ENCODE data around the gene ZC3H10.

Gene ZC3H10

DNA sequence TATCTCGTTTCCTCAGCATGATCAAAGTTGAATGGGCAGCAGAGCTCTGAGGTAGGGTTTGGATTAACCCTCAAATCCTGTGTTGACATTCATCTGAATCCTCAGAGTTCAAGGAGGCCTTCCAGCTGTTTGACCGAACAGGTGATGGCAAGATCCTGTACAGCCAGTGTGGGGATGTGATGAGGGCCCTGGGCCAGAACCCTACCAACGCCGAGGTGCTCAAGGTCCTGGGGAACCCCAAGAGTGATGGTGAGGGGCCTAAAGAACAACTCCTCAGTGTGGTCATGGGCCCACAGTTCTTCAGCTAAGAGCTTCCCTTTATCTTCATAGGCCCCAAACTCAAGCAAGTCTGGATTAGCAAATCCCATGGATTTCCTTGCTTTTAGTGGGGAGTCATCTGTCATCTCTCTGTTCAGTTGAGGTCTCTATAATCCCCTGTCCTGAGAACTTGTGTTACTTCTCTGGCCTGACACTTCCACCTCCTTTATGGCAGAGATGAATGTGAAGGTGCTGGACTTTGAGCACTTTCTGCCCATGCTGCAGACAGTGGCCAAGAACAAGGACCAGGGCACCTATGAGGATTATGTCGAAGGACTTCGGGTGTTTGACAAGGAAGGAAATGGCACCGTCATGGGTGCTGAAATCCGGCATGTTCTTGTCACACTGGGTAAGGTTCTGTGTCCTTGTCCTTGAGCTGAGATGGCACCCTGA is 41.6 kb downstream of the ZC3H10 start:
- H3K9me3 ChIP-seq (ENCODE audit: control insufficient read depth, low read length) = no peaks in the 10 kb centered on the region
- H3K4me3 ChIP-seq (ENCODE audit: insufficient read depth, low read depth, low read length, poor library complexity, severe bottlenecking) = peak overlapping the region; percentile 87
- H3K27me3 ChIP-seq (replicated peaks; ENCODE audit: control insufficient read depth, insufficient read depth, low read length, poor library complexity, severe bottlenecking) = no peaks in the 10 kb centered on the region
- peaks cover 33% of the 10 kb centered on the region for H3K4me1 ChIP-seq (ENCODE audit: control insufficient read depth, insufficient read depth, low read length, poor library complexity, severe bottlenecking)
- H3K27ac ChIP-seq (ENCODE audit: insufficient read depth, low read length, poor library complexity, severe bottlenecking) = peak overlapping the region; percentile 95
- H3K36me3 ChIP-seq (ENCODE audit: control insufficient read depth, insufficient read depth, low read length) = peaks cover 37% of the 10 kb centered on the region
- no peak for DNase-seq

DNA sequence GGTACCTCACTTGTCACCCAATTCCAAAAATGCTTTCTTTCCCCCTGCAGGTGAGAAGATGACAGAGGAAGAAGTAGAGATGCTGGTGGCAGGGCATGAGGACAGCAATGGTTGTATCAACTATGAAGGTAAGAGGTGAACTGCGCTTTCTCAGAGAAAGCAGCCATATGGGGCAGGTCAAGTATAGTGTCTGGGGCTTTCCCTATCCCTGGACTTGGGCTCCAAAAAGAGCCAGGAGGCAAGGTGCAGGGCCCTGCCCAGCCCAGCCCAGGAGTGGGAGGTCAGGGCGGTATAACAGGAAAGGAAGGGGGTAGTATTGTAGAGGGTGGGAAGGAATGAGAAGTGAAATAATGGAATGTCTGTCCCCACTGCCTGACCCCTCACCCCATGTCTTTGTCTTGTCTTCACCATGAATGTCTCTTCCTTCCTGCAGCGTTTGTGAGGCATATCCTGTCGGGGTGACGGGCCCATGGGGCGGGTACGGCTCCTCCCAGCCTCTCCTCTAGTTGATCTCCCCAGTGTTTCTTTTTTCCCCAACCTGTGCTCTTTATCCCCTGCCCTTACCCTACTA is 42.2 kb downstream of the ZC3H10 start:
- peak; percentile 43 to 54 (median 52) for DNase-seq
- peaks cover 33% of the 10 kb centered on the region for H3K4me1 ChIP-seq (ENCODE audit: control insufficient read depth, insufficient read depth, low read length, poor library complexity, severe bottlenecking)
- no peaks in the 10 kb centered on the region for H3K27me3 ChIP-seq (replicated peaks; ENCODE audit: control insufficient read depth, insufficient read depth, low read length, poor library complexity, severe bottlenecking)
- H3K4me3 ChIP-seq (ENCODE audit: insufficient read depth, low read depth, low read length, poor library complexity, severe bottlenecking) = peak overlapping the region; percentile 87
- peaks cover 43% of the 10 kb centered on the region for H3K36me3 ChIP-seq (ENCODE audit: control insufficient read depth, insufficient read depth, low read length)
- H3K27ac ChIP-seq (ENCODE audit: insufficient read depth, low read length, poor library complexity, severe bottlenecking) = peak overlapping the region; percentile 95
- H3K9me3 ChIP-seq (ENCODE audit: control insufficient read depth, low read length) = no peaks in the 10 kb centered on the region

DNA sequence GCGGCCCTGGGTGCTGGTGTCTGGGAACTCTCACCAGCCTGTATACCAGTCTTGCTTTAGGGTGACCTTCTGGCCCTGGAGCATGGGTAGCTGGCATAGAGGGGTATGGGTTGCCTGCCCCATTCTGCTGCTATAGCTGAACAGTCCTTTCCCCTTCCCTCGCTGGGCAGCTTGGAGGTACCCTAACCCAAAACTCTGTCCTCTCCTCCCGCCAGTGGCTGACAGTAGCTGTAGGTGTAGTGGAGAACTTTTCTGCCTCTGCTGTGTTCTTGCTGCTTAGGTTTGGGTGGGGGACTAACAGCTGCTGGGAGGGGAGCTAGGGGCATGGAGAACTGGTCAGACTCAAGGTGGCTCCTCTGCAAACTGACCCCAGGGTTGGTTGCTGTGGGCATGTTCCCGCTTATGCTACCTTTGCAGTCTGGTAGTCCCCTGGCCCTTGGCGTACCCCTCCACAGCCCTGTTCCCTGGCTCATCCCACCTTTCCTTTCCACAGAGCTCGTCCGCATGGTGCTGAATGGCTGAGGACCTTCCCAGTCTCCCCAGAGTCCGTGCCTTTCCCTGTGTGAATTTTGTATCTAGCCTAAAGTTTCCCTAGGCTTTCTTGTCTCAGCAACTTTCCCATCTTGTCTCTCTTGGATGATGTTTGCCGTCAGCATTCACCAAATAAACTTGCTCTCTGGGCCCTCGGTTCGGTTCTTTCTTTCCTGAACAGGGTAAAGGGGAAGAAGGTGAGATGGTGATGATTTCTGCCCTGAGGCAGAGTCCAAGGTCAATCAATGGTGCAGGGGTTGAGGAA is 43.0 kb downstream of the ZC3H10 start:
- no peak for DNase-seq
- peaks cover 52% of the 10 kb centered on the region for H3K36me3 ChIP-seq (ENCODE audit: control insufficient read depth, insufficient read depth, low read length)
- H3K27ac ChIP-seq (ENCODE audit: insufficient read depth, low read length, poor library complexity, severe bottlenecking) = peak overlapping the region; percentile 95
- peaks cover 33% of the 10 kb centered on the region for H3K4me1 ChIP-seq (ENCODE audit: control insufficient read depth, insufficient read depth, low read length, poor library complexity, severe bottlenecking)
- no peaks in the 10 kb centered on the region for H3K27me3 ChIP-seq (replicated peaks; ENCODE audit: control insufficient read depth, insufficient read depth, low read length, poor library complexity, severe bottlenecking)
- H3K9me3 ChIP-seq (ENCODE audit: control insufficient read depth, low read length) = no peaks in the 10 kb centered on the region
- H3K4me3 ChIP-seq (ENCODE audit: insufficient read depth, low read depth, low read length, poor library complexity, severe bottlenecking) = peak overlapping the region; percentile 87

DNA sequence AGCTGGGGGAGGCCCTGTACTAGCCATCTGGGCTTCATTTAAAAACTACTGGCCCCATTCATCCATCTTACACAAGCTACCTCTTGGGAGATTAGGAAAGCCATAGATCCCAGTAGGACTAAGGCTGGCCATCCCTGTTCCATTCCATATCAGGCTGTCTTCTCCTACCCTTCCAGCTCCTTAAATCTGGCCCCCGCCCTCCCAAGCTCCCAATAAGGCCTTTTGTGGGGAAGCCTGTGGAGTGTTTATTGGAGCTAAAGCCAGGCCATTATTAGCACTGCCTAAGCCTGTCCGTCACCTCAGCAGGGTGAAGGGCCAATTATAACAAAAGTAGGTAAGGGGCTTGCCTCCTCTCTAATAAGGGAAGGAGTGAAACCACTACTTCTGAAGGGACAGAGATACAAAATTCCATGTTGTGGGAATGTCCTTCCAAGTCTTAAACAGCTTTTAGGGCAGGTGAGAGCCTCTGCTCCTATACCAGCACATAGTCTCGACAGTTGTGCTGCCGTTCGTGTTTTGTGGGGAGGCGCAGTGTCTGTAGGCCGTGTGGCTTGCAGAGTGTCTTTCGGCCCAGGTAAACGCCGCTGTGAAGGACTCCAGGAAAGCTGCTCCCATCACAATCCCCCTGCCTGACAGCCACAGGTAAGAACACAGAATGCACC is 43.8 kb downstream of the ZC3H10 start:
- no peak for DNase-seq
- H3K27ac ChIP-seq (ENCODE audit: insufficient read depth, low read length, poor library complexity, severe bottlenecking) = peak overlapping the region; percentile 95
- no peak overlapping the region for H3K4me3 ChIP-seq (ENCODE audit: insufficient read depth, low read depth, low read length, poor library complexity, severe bottlenecking)
- H3K4me1 ChIP-seq (ENCODE audit: control insufficient read depth, insufficient read depth, low read length, poor library complexity, severe bottlenecking) = peaks cover 33% of the 10 kb centered on the region
- H3K9me3 ChIP-seq (ENCODE audit: control insufficient read depth, low read length) = no peaks in the 10 kb centered on the region
- H3K27me3 ChIP-seq (replicated peaks; ENCODE audit: control insufficient read depth, insufficient read depth, low read length, poor library complexity, severe bottlenecking) = no peaks in the 10 kb centered on the region
- H3K36me3 ChIP-seq (ENCODE audit: control insufficient read depth, insufficient read depth, low read length) = peaks cover 55% of the 10 kb centered on the region

DNA sequence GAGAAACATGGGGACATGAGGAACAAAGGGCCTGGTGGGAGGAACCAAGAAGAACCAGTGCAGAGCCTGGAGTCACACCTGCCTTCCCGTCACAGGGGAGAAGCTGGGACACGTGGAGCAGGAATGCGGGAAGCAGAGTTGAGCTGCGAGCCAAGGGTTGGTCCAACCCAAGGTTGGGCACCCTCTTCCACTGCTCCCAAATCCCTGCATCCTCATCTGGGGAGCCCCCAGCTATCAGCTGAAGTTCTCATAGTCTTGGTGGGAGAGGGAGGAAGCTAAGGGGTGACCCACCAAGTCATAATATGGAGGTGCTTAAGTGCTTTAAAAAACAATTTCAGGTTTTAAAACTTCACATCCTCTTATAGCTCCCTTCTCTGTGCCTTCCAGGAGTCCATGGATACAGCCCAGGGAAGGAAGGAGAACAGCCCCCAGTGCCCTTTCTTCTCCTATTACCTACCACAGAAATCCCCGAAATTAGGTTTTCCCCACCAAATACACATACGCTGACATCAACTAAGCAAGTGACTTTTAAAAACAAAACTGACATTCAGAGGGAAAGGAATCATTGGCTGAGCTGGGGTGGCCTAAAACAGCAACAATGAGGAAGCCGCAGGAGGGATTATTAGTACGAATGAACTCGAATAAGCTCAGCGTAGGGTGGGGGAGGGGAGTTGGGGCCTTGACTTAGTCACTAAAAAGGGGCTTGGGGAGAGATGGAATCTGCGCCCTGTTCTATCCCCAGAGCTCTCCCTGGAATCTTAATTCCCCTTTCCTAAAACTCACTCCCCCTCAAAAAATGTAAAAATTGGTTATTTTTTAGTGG is 44.6 kb downstream of the ZC3H10 start:
- Histone ChIP-seq H3K27ac (ENCODE audit: insufficient read depth, low read length, poor library complexity, severe bottlenecking) (no peak overlapping the region), H3K27me3 (replicated peaks; ENCODE audit: control insufficient read depth, insufficient read depth, low read length, poor library complexity, severe bottlenecking) (no peaks in the 10 kb centered on the region), H3K4me1 (ENCODE audit: control insufficient read depth, insufficient read depth, low read length, poor library complexity, severe bottlenecking) (peaks cover 26% of the 10 kb centered on the region), H3K4me3 (ENCODE audit: insufficient read depth, low read depth, low read length, poor library complexity, severe bottlenecking) (no peak overlapping the region), H3K9me3 (ENCODE audit: control insufficient read depth, low read length) (no peaks in the 10 kb centered on the region), H3K36me3 (ENCODE audit: control insufficient read depth, insufficient read depth, low read length) (peaks cover 59% of the 10 kb centered on the region)
- DNase-seq = no peak

DNA sequence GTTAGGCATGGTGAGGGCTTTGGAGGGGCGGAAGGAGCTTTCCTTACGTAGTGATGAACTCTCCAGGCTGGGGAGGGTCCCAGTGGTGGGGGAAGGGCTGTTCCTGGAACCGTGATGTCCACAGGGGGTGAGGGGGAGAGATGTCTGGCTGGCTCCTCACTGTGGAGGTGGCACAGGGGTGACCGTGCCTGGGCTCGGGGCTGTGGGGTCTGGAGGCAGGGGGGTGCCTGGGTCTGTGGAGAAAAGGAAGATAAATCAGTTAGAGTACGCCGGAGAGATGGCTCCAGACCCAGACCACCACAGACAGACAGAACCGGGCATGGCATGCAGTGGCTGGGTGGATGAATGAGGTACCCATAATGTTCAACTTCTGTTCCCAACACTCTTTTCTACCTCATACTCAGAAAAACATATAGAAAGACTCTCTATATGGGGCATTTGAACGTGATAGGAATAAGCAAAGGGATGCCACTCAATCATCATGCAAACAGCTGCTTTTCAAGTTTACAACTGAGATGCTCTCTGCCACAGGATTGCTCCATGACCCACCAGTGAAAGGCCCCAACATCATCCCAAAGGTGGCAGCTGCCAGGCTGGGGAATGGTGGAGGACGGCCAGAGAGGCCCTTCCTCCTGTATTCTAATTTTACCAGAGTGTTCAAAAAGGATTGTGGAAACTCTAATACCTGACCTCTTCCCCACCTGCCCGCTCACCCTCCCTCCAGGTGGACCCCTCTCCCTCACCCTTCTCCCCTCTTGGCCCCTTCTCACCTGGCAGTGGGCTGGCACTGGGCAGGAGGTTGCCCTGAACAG is 45.7 kb downstream of the ZC3H10 start:
- no peaks in the 10 kb centered on the region for H3K9me3 ChIP-seq (ENCODE audit: control insufficient read depth, low read length)
- H3K27ac ChIP-seq (ENCODE audit: insufficient read depth, low read length, poor library complexity, severe bottlenecking) = no peak overlapping the region
- H3K4me3 ChIP-seq (ENCODE audit: insufficient read depth, low read depth, low read length, poor library complexity, severe bottlenecking) = no peak overlapping the region
- H3K27me3 ChIP-seq (replicated peaks; ENCODE audit: control insufficient read depth, insufficient read depth, low read length, poor library complexity, severe bottlenecking) = no peaks in the 10 kb centered on the region
- peaks cover 66% of the 10 kb centered on the region for H3K36me3 ChIP-seq (ENCODE audit: control insufficient read depth, insufficient read depth, low read length)
- no peak for DNase-seq
- peaks cover 26% of the 10 kb centered on the region for H3K4me1 ChIP-seq (ENCODE audit: control insufficient read depth, insufficient read depth, low read length, poor library complexity, severe bottlenecking)

DNA sequence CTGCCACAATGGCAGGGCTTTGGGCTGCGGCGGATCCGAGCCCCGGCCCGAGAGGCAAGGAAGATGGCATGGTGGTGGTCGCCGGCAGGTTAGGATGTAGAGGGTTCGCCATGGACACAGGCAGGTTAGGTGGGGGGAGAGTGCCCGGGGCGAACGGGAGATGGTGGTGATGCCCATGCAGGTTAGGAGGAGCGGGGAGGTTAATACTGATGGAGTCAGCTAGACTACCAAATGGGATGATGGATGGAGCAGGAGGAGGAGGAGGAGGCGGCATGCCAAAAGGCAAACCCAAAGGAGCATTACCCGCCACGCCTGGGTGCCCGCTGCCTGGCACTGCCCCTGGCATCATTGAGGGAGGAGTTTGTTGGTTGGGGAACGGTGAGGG is 46.3 kb downstream of the ZC3H10 start:
- Histone ChIP-seq H3K36me3 (ENCODE audit: control insufficient read depth, insufficient read depth, low read length) (peaks cover 66% of the 10 kb centered on the region), H3K4me1 (ENCODE audit: control insufficient read depth, insufficient read depth, low read length, poor library complexity, severe bottlenecking) (peaks cover 22% of the 10 kb centered on the region), H3K9me3 (ENCODE audit: control insufficient read depth, low read length) (no peaks in the 10 kb centered on the region), H3K4me3 (ENCODE audit: insufficient read depth, low read depth, low read length, poor library complexity, severe bottlenecking) (no peak overlapping the region), H3K27ac (ENCODE audit: insufficient read depth, low read length, poor library complexity, severe bottlenecking) (no peak overlapping the region), H3K27me3 (replicated peaks; ENCODE audit: control insufficient read depth, insufficient read depth, low read length, poor library complexity, severe bottlenecking) (no peaks in the 10 kb centered on the region)
- no peak for DNase-seq

DNA sequence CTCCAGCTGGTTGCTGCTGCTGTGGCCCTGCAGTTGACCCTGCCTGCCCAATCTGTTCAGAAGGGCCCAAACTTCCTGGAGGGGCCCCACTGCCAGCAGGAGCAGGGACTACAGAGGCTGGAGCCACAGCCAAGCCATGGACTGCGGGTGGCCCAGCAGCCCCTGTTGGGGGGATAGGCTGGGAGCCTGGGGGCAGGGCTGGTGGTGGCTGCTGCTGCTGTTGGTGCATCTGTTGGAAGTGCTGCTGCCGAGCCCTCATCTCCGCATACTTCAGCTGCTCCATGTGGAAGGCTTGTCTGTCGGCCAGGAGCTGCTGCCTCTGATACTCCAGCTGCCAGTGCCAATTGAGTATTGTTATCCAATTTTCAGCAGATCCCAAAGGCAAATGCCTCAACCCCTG is 47.3 kb downstream of the ZC3H10 start:
- H3K27ac ChIP-seq (ENCODE audit: insufficient read depth, low read length, poor library complexity, severe bottlenecking) = no peak overlapping the region
- peaks cover 77% of the 10 kb centered on the region for H3K36me3 ChIP-seq (ENCODE audit: control insufficient read depth, insufficient read depth, low read length)
- H3K27me3 ChIP-seq (replicated peaks; ENCODE audit: control insufficient read depth, insufficient read depth, low read length, poor library complexity, severe bottlenecking) = no peaks in the 10 kb centered on the region
- no peak overlapping the region for H3K4me3 ChIP-seq (ENCODE audit: insufficient read depth, low read depth, low read length, poor library complexity, severe bottlenecking)
- H3K9me3 ChIP-seq (ENCODE audit: control insufficient read depth, low read length) = no peaks in the 10 kb centered on the region
- H3K4me1 ChIP-seq (ENCODE audit: control insufficient read depth, insufficient read depth, low read length, poor library complexity, severe bottlenecking) = peaks cover 11% of the 10 kb centered on the region
- DNase-seq = no peak

Measured in effector memory CD4-positive, alpha-beta T cell (primary cell).